ENCODE results near the gene CYP1B1.
A peak's percentile ranks its signal among the peaks of the same experiment; 100 is the strongest.

Gene CYP1B1

DNA sequence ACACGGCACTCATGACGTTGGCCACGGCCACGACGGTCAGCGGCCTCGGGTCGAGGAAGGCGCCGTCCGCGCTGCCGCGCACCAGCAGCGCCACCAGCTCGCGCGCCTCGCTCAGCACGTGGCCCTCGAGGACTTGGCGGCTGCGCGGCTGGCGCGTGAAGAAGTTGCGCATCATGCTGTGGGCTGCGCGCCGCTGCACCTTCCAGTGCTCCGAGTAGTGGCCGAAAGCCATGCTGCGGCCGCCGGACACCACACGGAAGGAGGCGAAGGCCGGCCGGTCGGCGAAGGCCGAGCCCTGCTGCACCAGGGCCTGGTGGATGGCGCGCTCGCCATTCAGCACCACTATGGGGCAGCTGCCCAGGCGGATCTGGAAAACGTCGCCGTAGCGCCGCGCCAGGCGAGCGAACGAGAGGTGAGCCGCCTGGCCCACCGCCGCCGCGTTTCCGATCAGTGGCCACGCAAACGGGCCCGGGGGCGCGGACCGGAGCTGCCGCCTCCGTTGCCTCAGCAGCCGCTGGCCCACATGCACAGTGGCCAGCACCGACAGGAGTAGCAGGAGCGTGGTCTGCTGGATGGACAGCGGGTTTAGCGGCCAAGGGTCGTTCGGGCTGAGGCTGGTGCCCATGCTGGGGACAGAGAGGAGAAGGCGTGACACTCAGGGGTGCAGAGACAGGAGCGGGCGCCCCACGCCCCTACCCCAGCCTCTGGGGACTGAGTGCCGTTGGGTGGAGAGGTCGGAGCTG, 1.0 kb downstream of the CYP1B1 start:
- DNase-seq (ENCODE audit: low read depth in 2 of 2) = no peak

GRCh38 chr2:38074058-38074763, 1.7 kb downstream of the CYP1B1 start:
- no peak for DNase-seq (ENCODE audit: low read depth in 2 of 2)

DNA sequence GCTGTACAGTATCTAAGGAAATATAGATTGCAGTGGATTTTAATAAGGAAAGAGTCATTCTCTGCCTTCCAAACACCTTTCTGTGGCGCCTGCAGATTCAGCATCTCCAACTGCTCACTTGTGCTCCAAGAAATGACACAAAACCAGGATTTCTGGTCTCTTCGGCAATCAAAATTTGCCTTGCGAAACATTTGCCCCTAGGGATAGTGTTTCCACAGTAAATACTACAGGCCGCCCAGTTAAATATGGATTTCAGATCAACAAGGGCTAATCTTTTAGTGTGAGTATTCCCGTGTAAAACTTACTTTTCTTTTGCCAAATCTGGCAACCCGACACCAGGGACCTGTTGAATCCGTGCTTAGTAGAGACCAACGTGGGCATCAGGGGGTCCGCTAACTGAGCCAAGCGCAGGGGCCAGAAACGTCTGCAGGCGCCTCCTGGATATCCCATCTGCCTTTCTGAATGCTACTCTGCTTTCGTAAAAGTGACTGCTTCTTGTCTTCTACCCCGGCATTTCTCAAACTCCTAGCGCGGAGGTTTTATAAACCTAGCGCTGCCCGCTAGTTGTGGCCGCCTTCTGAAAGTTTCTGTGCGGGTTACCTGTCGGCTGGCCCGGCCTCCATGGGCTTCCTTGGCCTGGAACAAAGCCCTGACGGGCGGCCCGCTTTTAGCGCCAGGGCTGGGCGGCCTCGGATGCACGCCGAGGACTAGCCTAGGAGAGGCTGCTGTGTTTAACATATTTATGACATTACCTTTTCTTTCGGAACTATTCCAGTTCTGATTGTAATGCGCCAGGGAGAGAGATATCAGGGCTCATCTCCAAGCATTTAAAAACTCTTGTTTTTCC, 2.5 kb downstream of the CYP1B1 start:
- DNase-seq (ENCODE audit: low read depth in 2 of 2) = no peak

GRCh38 chr2:38070438-38070837, 5.5 kb downstream of the CYP1B1 start:
- DNase-seq (ENCODE audit: low read depth in 2 of 2) = no peak

- no peak for DNase-seq (ENCODE audit: low read depth in 2 of 2)
Measured at GRCh38 chr2:38068234-38068633, 7.7 kb downstream of the CYP1B1 start.

GRCh38 chr2:38066421-38067115, 9.4 kb downstream of the CYP1B1 start:
- no peak for DNase-seq (ENCODE audit: low read depth in 2 of 2)

DNA sequence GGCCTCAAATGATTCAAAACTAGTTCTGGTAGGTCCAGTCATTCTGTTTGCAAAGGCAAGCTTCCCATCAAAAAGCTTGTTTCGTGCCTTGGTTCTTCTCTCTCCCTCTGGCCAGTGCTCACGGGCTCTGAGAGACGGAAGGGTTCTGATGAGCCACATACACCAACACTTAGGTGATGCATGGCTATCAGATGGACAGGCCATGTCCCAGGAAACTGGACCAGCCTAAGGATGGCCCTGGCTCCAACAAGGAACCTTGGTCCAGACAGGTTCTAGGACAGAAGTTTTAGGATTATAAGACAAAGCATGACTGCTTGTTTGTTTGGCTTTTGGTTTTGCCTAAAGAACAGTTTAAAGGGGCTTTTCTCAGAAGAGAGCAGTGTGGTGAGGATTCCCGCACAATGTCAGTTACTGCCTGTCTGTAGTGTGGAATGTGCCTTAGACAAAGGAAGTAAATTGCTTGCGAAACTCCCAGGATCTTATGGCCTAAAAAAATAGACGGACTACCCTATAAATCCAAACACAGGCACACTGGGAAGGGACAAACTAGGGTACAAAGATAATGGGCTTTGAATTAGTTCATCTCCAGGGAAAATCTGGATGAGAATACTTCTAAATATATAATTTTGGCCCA, 10.3 kb downstream of the CYP1B1 start:
- no peak for DNase-seq (ENCODE audit: low read depth in 2 of 2)

DNA sequence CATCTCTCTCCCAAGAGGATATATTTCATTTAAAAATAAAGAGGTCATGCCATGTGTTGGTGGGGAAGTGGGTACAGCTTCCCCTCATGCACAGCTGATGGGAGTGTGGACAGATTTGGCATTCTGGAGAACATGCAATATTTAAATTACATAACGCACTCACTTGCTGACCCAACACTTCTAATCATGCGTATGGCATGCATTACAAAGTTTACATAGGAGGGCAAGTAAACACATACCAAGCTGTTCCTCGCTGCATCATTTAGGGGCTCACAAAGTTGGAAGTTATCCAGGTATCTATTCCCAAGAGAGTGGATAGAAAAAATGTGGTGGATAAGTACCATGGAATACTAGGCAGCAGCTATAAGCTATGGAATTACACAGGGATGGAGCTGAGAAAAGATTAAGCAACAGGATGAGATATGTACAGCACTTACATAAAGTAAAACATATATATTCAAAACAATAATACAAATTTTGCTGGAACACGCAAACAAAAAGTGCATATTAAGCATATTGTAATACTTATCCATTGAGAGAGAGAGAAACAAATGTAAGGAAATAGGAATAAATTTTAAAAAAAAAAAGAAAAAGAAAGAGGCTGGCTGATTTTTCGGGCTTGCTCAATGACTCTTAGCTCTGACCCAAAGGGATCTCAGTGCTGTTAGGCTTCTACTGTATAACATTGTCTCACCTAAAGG, 11.0 kb downstream of the CYP1B1 start:
- DNase-seq (ENCODE audit: low read depth in 2 of 2) = no peak

DNA sequence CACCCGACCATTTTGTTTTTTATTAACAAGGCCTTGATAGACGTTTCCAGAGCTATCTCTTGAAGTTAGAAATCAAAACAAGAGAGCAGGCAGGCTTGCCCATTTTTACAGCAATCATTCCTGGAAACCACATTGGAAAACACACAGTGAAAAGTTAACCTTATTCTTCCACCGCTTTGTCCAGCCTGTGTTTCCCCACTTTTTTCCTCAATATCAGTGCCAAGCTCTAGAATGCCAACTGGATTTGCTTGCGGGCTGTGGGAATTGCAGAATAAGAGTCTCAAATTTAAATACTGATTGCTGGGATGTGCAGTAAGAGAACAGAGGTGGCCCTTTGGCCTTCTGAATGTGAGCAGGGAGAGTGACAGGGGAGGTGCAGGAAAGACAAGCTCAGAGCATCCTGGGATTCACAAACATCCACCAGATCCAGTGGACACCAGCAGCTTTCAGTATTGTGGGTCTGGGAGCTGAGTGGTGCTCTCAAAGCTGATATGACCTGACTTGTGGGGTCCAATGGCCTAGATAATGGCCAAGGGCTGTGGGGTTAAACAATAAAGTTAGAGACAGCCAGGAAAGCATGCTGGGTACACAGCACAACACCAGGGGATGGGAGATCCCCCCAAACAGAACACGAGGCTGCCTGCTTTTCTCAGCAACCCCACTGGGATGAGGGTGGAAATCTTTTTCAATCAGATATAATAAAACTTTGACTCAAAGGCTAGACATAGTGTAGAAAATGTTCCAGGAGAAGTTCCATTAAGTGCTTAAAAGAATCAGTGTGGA, 15.5 kb downstream of the CYP1B1 start:
- no peak for DNase-seq (ENCODE audit: low read depth in 2 of 2)

- no peak for DNase-seq (ENCODE audit: low read depth in 2 of 2)
Measured at GRCh38 chr2:38057651-38058410, 18.1 kb downstream of the CYP1B1 start.

DNA sequence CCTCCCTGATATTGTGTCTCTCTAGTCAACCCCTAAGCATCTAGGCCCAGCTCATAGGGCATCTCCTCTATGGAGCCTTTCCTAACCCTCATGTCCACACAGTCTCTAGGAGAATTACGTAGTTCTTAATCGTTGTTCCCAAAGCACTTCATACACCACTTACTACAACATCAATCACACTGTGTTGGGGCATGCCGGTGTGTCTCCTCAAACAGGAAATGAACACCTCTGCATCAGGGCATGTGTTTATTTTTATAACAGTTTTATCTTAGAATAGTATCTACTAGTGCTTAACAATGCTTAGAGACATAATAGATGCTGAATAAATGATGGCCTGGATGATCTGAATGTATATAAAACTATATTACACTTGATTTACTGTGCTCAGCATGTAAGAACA, 19.7 kb downstream of the CYP1B1 start:
- no peak for DNase-seq (ENCODE audit: low read depth in 2 of 2)

GRCh38 chr2:38045811-38046210, 30.1 kb downstream of the CYP1B1 start:
- no peak for DNase-seq (ENCODE audit: low read depth in 2 of 2)

DNA sequence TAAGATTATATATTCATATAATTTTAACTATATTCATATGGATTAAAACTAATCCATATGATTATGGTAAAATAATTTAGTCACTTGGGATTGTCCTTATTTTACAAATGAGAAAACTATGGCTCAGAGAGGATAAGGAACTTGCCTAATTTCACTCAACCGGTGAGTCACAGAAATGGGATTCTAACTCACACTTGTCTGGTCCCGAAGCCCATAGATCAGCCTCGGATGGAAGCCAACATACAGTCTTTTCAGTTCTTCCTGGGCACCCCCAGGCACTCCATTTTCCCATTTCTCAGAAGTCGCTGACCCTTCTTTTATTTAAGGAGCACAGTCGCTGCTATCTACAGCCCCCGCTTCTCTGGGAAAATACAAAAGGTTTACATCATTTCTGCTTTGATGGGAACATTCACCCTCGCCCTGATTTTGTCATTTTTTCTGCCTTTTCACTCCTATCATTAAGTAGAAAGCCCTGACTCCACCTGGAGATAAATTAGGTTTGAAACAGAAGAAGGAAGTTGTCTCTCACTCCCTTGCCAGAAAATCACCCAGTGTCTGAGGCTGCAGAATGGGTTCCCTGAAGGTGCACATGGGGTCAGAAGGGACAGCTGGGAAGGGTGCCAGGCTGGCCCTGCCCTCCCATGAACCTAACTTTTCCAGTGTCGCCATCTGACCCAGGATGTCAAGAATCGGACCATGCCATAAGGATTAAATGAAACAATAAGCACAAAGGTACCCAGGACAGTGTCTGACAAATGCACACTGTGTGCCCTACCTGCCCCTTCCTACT, 36.6 kb downstream of the CYP1B1 start:
- no peak for DNase-seq (ENCODE audit: low read depth in 2 of 2)

- DNase-seq (ENCODE audit: low read depth in 2 of 2) = no peak
Measured at GRCh38 chr2:38038682-38039081, 37.3 kb downstream of the CYP1B1 start.

- DNase-seq (ENCODE audit: low read depth in 2 of 2) = peak in 1 of 2 donors; percentile 9
Measured at GRCh38 chr2:38037757-38038621, 38.0 kb downstream of the CYP1B1 start.

GRCh38 chr2:38037325-38037724, 38.6 kb downstream of the CYP1B1 start:
- DNase-seq (ENCODE audit: low read depth in 2 of 2) = no peak

DNA sequence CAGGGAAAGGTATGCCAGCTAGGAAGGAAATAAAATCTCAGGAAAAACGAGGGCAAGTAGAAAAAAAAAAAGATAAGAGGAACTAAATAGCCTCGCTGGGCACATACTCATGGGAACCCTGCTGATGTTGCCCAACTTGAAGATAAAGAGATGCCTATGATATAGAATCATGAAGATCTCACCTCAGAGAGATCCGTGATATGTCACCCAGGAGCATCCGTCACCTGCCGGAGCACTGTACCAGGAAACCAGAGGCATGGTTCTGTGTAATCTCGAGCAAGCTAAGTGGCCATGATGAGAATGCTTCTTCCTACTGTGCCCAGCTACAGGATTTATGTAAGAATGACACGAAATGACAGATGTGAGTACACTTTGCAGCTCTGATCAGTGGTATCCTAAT, 40.0 kb downstream of the CYP1B1 start:
- no peak for DNase-seq (ENCODE audit: low read depth in 2 of 2)
